A549 (cell line): ENCODE data around the gene PTPRG. TPM values are rescaled to one million over a fixed set of nuclear protein-coding genes. Genes with fewer than 3 reads are reported as not detected.

Source experiments
- ATAC-seq, 2 experiments: fragments of 200-7000 bp in 1 of 2; fragments of >200 bp in 1 of 2; cut with Nextera tagmentation in 1 of 2; cut with Tn5 transposase in 1 of 2; 3 replicates each; pipeline versions ENCODE4 v1.8.0 to v1.9.1; 2018 to 2020; ENCODE audit warnings: mild to moderate bottlenecking in 1 of 2, moderate library complexity in 1 of 2
- CTCF ChIA-PET: fragments of 300-600 bp; sonication (Branson Sonifier 250); formaldehyde crosslinking; extraction: SDS; loops from one replicate; lab custom pipeline; 2021; ENCODE audit warnings: antibody characterized with exemption, inconsistent platforms; lab: Yijun Ruan, JAX
- POLR2A ChIA-PET: fragments of 350-600 bp; formaldehyde crosslinking; extraction: SDS; loops from one replicate; lab custom pipeline; 2021; ENCODE audit warnings: antibody characterized with exemption, inconsistent platforms; lab: Yijun Ruan, JAX
- DNase-seq, 2 experiments: peaks; one replicate each; pipeline versions ENCODE4 v3.0.0 to v3.0.0-alpha.2; 2011 to 2016; ENCODE audit warnings: low read depth in 1 of 2, low spot score in 1 of 2
- FAIRE-seq: peaks from 2 replicates; lab custom pipeline; 2011; peaks lifted over from hg19 to GRCh38; lab: Jason Lieb, UNC
- H3K27ac ChIP-seq, 2 experiments: fragments of >200 bp; sonication (Bioruptor Twin); formaldehyde crosslinking; 3 replicates each; pipeline ENCODE4 v1.5.1; 2016 to 2017
- H3K4me1 ChIP-seq: fragments of >200 bp; sonication (Bioruptor Twin); formaldehyde crosslinking; 3 replicates; pipeline ENCODE4 v1.6.1; 2016
- H3K4me2 ChIP-seq: fragments of >200 bp; sonication (Bioruptor Twin); formaldehyde crosslinking; 3 replicates; pipeline ENCODE4 v1.6.1; 2016
- H3K4me3 ChIP-seq: fragments of >200 bp; sonication (Bioruptor Twin); formaldehyde crosslinking; 3 replicates; pipeline ENCODE4 v1.5.1; 2016
- H3K9me3 ChIP-seq: fragments of >200 bp; sonication (Bioruptor Twin); formaldehyde crosslinking; 3 replicates; pipeline ENCODE4 v1.6.1; 2016
- CBX2 ChIP-seq: fragments of 200-600 bp; sonication (generic); IDR thresholded peaks from 2 replicates; pipeline ENCODE4 v1.6.1; 2016; ENCODE audit warnings: low read depth, mild to moderate bottlenecking, borderline replicate concordance
- CBX8 ChIP-seq: fragments of 200-600 bp; sonication (generic); IDR thresholded peaks from 2 replicates; pipeline ENCODE4 v1.6.1; 2016
- CEBPB ChIP-seq, 2 experiments: fragments of >200 bp in 1 of 2; sonication (Bioruptor Twin) in 1 of 2; formaldehyde crosslinking in 1 of 2; IDR thresholded peaks; 2 replicates each; pipeline ENCODE4 v1.6.1; 2012 to 2016
- EHF ChIP-seq: fragments of 250-450 bp; sonication (Bioruptor Pico); IDR thresholded peaks from 2 replicates; pipeline ENCODE4 v1.5.0; 2020; ENCODE audit warnings: mild to moderate bottlenecking
- EHMT2 ChIP-seq: fragments of 200-600 bp; sonication (generic); IDR thresholded peaks from 2 replicates; pipeline ENCODE4 v1.6.1; 2016; ENCODE audit warnings: antibody characterized with exemption, low read depth, mild to moderate bottlenecking, moderate library complexity
- FOSL2 ChIP-seq, 2 experiments: fragments of 450-650 bp in 1 of 2; fragments of >200 bp in 1 of 2; sonication (Bioruptor Twin) in 1 of 2; formaldehyde crosslinking; IDR thresholded peaks; 2 replicates each; pipeline versions ENCODE4 v1.5.0 to v1.6.1; 2016 to 2020; ENCODE audit warnings: mild to moderate bottlenecking in 1 of 2, moderate library complexity in 1 of 2
- FOXS1 ChIP-seq: fragments of 250-450 bp; sonication (Bioruptor Pico); IDR thresholded peaks from 2 replicates; pipeline ENCODE4 v1.5.0; 2020; ENCODE audit warnings: mild to moderate bottlenecking, moderate library complexity
- HOXA7 ChIP-seq: fragments of 250-450 bp; sonication (Bioruptor Pico); IDR thresholded peaks from 2 replicates; pipeline ENCODE4 v1.5.0; 2020; ENCODE audit warnings: mild to moderate bottlenecking, moderate library complexity
- MAFK ChIP-seq: fragments of 450-650 bp; IDR thresholded peaks from 2 replicates; pipeline ENCODE4 v1.6.1; 2014; ENCODE audit not compliant: partially characterized antibody
- MYC ChIP-seq: IDR thresholded peaks from 2 replicates; pipeline ENCODE4 v1.6.1; 2012; ENCODE audit warnings: mild to moderate bottlenecking, inconsistent platforms, low read length, improper control_type of control experiment, borderline replicate concordance
- NPAS2 ChIP-seq: fragments of 250-450 bp; sonication (Bioruptor Pico); IDR thresholded peaks from 2 replicates; pipeline ENCODE4 v1.8.0; 2022; ENCODE audit warnings: mild to moderate bottlenecking, moderate library complexity, borderline replicate concordance
- NR3C1 ChIP-seq: fragments of >200 bp; sonication (Bioruptor Twin); formaldehyde crosslinking; IDR thresholded peaks from 3 replicates; pipeline ENCODE4 v1.6.1; 2017
- PHF8 ChIP-seq: fragments of 200-600 bp; sonication (generic); IDR thresholded peaks from 2 replicates; pipeline ENCODE4 v1.6.1; 2016; ENCODE audit warnings: low read depth, mild to moderate bottlenecking, antibody characterized with exemption, moderate library complexity, borderline replicate concordance
- RAD21 ChIP-seq, 2 experiments: fragments of >200 bp in 1 of 2; sonication (Bioruptor Twin) in 1 of 2; formaldehyde crosslinking in 1 of 2; IDR thresholded peaks in 1 of 2; conservative IDR thresholded peaks in 1 of 2; 2 replicates in 1 of 2; 3 replicates in 1 of 2; pipeline ENCODE4 v1.6.1; 2012 to 2018; ENCODE audit warnings: inconsistent platforms in 1 of 2
- RNF2 ChIP-seq: fragments of 200-600 bp; sonication (generic); IDR thresholded peaks from 2 replicates; pipeline ENCODE4 v1.6.1; 2016; ENCODE audit warnings: low read depth, mild to moderate bottlenecking, antibody characterized with exemption, moderate library complexity, borderline replicate concordance
- SREBF2 ChIP-seq: fragments of 450-650 bp; IDR thresholded peaks from 2 replicates; pipeline ENCODE4 v1.6.1; 2014; ENCODE audit warnings: mild to moderate bottlenecking, moderate library complexity
- TP53 ChIP-seq: fragments of 250-450 bp; sonication (Bioruptor Pico); IDR thresholded peaks from 2 replicates; pipeline ENCODE4 v1.5.0; 2021; ENCODE audit warnings: mild to moderate bottlenecking, moderate library complexity
- ZNF302 ChIP-seq: fragments of 250-450 bp; sonication (Bioruptor Pico); IDR thresholded peaks from 2 replicates; pipeline ENCODE4 v1.9.0; 2021; ENCODE audit warnings: inconsistent platforms, mild to moderate bottlenecking, moderate library complexity
- WGBS: methylation state at CpG from one replicate; pipeline ENCODE4 v1.1.6; 2017; ENCODE audit errors: missing lambda C conversion rate; 5-methylcytosine and 5-hydroxymethylcytosine counted together
- polyA plus RNA-seq, 4 experiments: library from polyadenylated mRNA; depleted of rRNA in 3 of 4; stranded (reverse); fragments of >200 nt; fragmentation: RNase III in 1 of 4; extraction: RNeasy Plus Mini Kit Qiagen cat#74134 plus additional on column Dnase treatment in 1 of 4; gene quantifications; 2 replicates in 3 of 4; 3 replicates in 1 of 4; pipeline ENCODE4 v1.2.3, GENCODE V29; 2011 to 2017
- TF ChIP-seq, protein P1 (sequence below): fragments of >200 bp; sonication (Bioruptor Twin); formaldehyde crosslinking; IDR thresholded peaks from 3 replicates; pipeline ENCODE4 v1.5.1; 2016
- TF ChIP-seq, protein P2 (sequence below): IDR thresholded peaks from 2 replicates; pipeline ENCODE4 v1.6.1; 2012
- TF ChIP-seq, protein P3 (sequence below): fragments of 450-650 bp; IDR thresholded peaks from 2 replicates; pipeline ENCODE4 v1.6.1; 2014; ENCODE audit warnings: antibody characterized with exemption
- TF ChIP-seq, protein P4 (sequence below): fragments of 250-450 bp; sonication (Bioruptor Pico); IDR thresholded peaks from 2 replicates; pipeline ENCODE4 v1.5.0; 2021; ENCODE audit warnings: mild to moderate bottlenecking, moderate library complexity, borderline replicate concordance
- TF ChIP-seq, protein P5 (sequence below): fragments of >200 bp; sonication (Bioruptor Twin); formaldehyde crosslinking; IDR thresholded peaks from 2 replicates; pipeline ENCODE4 v1.6.1; 2016
- TF ChIP-seq, protein P6 (sequence below): IDR thresholded peaks from 2 replicates; pipeline ENCODE4 v1.6.1; 2012

Gene PTPRG
- polyA plus RNA-seq, 2 of the 4 experiments (the other 2 are of a cell fraction), result 4.5 to 4.8 TPM

DNA sequence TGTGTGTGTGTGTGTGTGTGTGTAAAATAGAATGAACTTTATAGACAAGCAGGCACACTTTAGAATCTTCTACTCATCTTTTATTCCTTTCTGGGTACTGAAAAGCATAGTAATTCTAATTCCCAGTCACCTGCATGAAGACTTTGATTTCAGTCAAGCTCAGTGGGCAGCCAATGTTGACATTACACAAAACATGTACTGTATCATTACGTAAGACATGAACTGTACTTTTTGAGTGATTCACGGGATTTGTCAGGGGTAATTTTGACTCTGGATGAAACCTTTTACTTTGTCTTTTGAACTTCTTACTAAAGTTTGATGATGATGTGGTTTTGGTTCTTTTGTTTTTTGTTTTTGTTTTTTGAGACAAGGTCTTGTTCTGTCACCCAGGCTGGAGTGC, 38.8 kb downstream of the PTPRG start:
- H3K4me3 ChIP-seq, result no peak overlapping the region
- H3K4me1 ChIP-seq, result no peaks in the 10 kb centered on the region
- no peak overlapping the region for H3K27ac ChIP-seq
- TF ChIP-seq, protein P1, sequence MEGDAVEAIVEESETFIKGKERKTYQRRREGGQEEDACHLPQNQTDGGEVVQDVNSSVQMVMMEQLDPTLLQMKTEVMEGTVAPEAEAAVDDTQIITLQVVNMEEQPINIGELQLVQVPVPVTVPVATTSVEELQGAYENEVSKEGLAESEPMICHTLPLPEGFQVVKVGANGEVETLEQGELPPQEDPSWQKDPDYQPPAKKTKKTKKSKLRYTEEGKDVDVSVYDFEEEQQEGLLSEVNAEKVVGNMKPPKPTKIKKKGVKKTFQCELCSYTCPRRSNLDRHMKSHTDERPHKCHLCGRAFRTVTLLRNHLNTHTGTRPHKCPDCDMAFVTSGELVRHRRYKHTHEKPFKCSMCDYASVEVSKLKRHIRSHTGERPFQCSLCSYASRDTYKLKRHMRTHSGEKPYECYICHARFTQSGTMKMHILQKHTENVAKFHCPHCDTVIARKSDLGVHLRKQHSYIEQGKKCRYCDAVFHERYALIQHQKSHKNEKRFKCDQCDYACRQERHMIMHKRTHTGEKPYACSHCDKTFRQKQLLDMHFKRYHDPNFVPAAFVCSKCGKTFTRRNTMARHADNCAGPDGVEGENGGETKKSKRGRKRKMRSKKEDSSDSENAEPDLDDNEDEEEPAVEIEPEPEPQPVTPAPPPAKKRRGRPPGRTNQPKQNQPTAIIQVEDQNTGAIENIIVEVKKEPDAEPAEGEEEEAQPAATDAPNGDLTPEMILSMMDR, result no peak
- TF ChIP-seq CBX2 (no peak), EHMT2 (no peak), NR3C1 (no peak)
- TF ChIP-seq, all 56 proteins: peak for 0
- WGBS, result 61% methylated on average over 2 of the region's 2 CpGs
- H3K4me2 ChIP-seq, result no peak overlapping the region
- no peaks in the 10 kb centered on the region for H3K9me3 ChIP-seq
- CTCF ChIA-PET, result no interaction called here
- DNase-seq (no peak), FAIRE-seq (no peak), ATAC-seq (no peak)
- POLR2A ChIA-PET, result no interaction called here

DNA sequence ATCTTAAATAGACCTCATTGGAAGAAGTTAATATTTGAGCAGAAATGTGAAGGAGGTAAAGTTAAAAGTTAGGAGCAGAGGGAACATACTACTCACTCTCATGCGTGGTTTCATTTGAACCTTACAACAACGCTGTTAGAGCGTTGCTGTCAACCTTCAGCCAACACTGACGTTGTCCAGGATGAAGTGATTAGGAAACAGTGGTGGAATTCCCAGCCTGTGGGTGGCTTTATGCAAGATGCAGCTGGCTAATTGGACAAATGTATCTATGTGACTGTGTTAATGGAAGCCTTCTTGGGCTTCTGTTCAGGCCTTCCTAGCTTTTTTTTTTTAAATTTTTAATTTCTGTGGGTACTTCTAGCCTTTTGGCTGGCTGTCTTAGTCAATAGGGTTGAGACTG, 40.5 kb downstream of the PTPRG start:
- ChIA-PET CTCF (no interaction called here), POLR2A (no interaction called here)
- no peaks in the 10 kb centered on the region for H3K4me1 ChIP-seq

DNA sequence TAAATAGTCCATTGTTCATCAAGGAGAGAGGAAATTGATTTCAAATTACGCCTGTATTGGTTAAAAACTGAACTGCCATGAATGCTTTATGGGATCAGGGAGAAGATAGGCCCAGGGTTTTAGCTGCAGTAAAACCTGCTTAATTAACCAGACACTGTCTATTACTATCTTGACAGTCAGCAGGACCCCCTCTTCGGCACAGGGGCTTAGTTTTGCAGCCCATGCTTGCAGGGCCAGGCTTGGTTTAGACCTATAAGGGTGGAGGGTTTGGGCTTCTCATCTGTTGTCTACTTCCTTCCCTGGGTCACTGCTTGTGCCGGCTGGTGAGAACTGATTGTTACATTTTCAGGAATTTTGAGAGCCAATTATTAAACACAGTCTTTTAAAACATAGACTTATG, 41.1 kb downstream of the PTPRG start:
- TF ChIP-seq, protein P2, sequence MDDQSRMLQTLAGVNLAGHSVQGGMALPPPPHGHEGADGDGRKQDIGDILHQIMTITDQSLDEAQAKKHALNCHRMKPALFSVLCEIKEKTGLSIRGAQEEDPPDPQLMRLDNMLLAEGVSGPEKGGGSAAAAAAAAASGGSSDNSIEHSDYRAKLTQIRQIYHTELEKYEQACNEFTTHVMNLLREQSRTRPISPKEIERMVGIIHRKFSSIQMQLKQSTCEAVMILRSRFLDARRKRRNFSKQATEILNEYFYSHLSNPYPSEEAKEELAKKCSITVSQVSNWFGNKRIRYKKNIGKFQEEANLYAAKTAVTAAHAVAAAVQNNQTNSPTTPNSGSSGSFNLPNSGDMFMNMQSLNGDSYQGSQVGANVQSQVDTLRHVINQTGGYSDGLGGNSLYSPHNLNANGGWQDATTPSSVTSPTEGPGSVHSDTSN, result no peak
- TF ChIP-seq HOXA7 (CRISPR knock-in tag), result no peak
- ATAC-seq (no peak), FAIRE-seq (no peak), DNase-seq (no peak)
- no peak overlapping the region for H3K4me3 ChIP-seq
- no peaks in the 10 kb centered on the region for H3K4me1 ChIP-seq
- H3K9me3 ChIP-seq, result no peaks in the 10 kb centered on the region
- ChIA-PET POLR2A (no interaction called here), CTCF (no interaction called here)
- no peak overlapping the region for H3K27ac ChIP-seq
- H3K4me2 ChIP-seq, result no peak overlapping the region
- 51% methylated on average over 3 of the region's 3 CpGs for WGBS

More for the DNA sequence above, 40.5 kb downstream of the PTPRG start:
- WGBS, result 76% methylated on average over 4 of the region's 4 CpGs
- no peak for FAIRE-seq
- no peaks in the 10 kb centered on the region for H3K9me3 ChIP-seq
- H3K4me2 ChIP-seq, result no peak overlapping the region
- no peak for TF ChIP-seq FOXS1 (CRISPR knock-in tag)
- TF ChIP-seq RNF2, result no peak
- TF ChIP-seq CEBPB (IDR thresholded peaks at IDR 0.05), result no peak
- ATAC-seq, result no peak
- DNase-seq, result no peak
- no peak overlapping the region for H3K4me3 ChIP-seq
- no peak overlapping the region for H3K27ac ChIP-seq

DNA sequence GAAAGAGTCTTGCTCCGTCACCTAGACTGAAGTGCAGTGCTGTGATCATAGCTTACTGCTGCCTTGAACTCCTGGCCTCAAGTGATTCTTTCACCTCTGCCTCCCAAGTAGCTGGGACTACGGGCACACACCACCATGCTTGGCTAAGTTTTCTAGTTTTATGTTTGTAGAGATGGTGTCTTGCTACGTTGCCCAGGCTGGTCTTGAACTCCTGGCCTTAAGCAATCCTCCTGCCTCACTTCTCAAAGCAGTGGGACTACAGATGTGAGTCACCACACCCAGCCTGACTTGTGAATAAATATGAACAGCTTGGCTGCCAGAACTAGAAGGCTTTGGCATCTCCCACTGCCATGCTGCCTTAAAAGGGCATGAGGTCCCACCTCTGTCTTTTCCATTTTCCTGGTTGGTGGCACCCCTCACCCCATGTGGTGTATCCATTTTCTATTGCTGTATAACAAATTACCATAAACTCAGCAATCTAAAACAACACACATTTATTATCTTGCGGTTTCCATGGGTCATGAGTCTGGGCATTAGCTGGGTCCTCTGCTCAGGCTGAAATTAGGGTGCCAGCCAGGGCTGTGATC, 44.3 kb downstream of the PTPRG start:
- Histone ChIP-seq H3K4me2 (no peak overlapping the region), H3K27ac (no peak overlapping the region), H3K4me3 (no peak overlapping the region), H3K9me3 (no peaks in the 10 kb centered on the region), H3K4me1 (no peaks in the 10 kb centered on the region)
- ChIA-PET CTCF (no interaction called here), POLR2A (interaction anchor here (1.0 kb wide), 1 partner anchor 9 kb away, joined by 3 read pairs; no protein-coding TSS in a partner anchor)
- DNase-seq (no peak), FAIRE-seq (no peak), ATAC-seq (no peak)
- no peak for TF ChIP-seq ZNF302 (CRISPR knock-in tag)
- TF ChIP-seq, protein P3, sequence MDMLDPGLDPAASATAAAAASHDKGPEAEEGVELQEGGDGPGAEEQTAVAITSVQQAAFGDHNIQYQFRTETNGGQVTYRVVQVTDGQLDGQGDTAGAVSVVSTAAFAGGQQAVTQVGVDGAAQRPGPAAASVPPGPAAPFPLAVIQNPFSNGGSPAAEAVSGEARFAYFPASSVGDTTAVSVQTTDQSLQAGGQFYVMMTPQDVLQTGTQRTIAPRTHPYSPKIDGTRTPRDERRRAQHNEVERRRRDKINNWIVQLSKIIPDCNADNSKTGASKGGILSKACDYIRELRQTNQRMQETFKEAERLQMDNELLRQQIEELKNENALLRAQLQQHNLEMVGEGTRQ, result no peak
- TF ChIP-seq FOSL2 (IDR thresholded peaks at IDR 0.05), result no peak
- TF ChIP-seq FOSL2 (CRISPR knock-in tag; IDR thresholded peaks at IDR 0.05), result no peak
- TF ChIP-seq, protein P4, sequence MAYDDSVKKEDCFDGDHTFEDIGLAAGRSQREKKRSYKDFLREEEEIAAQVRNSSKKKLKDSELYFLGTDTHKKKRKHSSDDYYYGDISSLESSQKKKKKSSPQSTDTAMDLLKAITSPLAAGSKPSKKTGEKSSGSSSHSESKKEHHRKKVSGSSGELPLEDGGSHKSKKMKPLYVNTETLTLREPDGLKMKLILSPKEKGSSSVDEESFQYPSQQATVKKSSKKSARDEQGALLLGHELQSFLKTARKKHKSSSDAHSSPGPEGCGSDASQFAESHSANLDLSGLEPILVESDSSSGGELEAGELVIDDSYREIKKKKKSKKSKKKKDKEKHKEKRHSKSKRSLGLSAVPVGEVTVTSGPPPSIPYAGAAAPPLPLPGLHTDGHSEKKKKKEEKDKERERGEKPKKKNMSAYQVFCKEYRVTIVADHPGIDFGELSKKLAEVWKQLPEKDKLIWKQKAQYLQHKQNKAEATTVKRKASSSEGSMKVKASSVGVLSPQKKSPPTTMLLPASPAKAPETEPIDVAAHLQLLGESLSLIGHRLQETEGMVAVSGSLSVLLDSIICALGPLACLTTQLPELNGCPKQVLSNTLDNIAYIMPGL (CRISPR knock-in tag), result no peak
- TF ChIP-seq EHF (CRISPR knock-in tag), result no peak
- no peak for TF ChIP-seq MAFK
- TF ChIP-seq, protein P5, sequence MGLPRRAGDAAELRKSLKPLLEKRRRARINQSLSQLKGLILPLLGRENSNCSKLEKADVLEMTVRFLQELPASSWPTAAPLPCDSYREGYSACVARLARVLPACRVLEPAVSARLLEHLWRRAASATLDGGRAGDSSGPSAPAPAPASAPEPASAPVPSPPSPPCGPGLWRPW, result no peak
- no peak for TF ChIP-seq RAD21 (conservative IDR thresholded peaks at IDR 0.05 in 1 of 2, IDR thresholded peaks at IDR 0.05 in 1 of 2)
- TF ChIP-seq SREBF2, result no peak
- no peak for TF ChIP-seq MYC
- no peak for TF ChIP-seq NPAS2
- no peak for TF ChIP-seq FOXS1 (CRISPR knock-in tag)
- TF ChIP-seq CBX8, result no peak
- TF ChIP-seq, protein P6, sequence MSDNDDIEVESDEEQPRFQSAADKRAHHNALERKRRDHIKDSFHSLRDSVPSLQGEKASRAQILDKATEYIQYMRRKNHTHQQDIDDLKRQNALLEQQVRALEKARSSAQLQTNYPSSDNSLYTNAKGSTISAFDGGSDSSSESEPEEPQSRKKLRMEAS, result no peak
- TF ChIP-seq PHF8, result no peak
- no peak for TF ChIP-seq TP53
- 38% methylated on average over 4 of the region's 4 CpGs for WGBS
